Mammary epithelial cell (primary cell): Measurements from ENCODE around the gene FHIT.

Source experiments
- CTCF ChIP-seq, 2 donors: IDR thresholded peaks in 1 of 2; conservative IDR thresholded peaks in 1 of 2; 2 replicates each; pipeline ENCODE4 v1.5.1; 2011 to 2012; ENCODE audit warnings: inconsistent platforms in 2 of 2, low read length in 2 of 2, mild to moderate bottlenecking in 2 of 2, control low read depth in 1 of 2, low read depth in 1 of 2; ENCODE audit not compliant: insufficient read depth in 1 of 2; ENCODE audit errors: extremely low read depth in 1 of 2
- EZH2 ChIP-seq: IDR thresholded peaks from 2 replicates; pipeline ENCODE4 v1.6.1; 2012; ENCODE audit warnings: low read length, inconsistent platforms, borderline replicate concordance

- no peak for TF ChIP-seq CTCF (conservative IDR thresholded peaks at IDR 0.05 in 1 of 2, IDR thresholded peaks at IDR 0.05 in 1 of 2; ENCODE audit: extremely low read depth in 1 of 2, insufficient read depth in 1 of 2, low read depth in 1 of 2, low read length in 2 of 2)
- no peak for TF ChIP-seq EZH2
Measured at GRCh38 chr3:61155701-61156292, 95.5 kb downstream of the FHIT start.
